HepG2 (cell line): ENCODE results near the gene DNAJC4. TPM values are rescaled to one million over a fixed set of nuclear protein-coding genes. Genes with fewer than 3 reads are reported as not detected.

Experiments
- THAP8 ChIP-seq: sonication (generic); formaldehyde crosslinking; IDR thresholded peaks from 2 replicates; pipeline ENCODE4 v1.5.1; 2020; ENCODE audit warnings: missing genetic modification reagents, mild to moderate bottlenecking, borderline replicate concordance
- polyA plus RNA-seq, 8 experiments: library from polyadenylated mRNA; depleted of rRNA in 3 of 8; stranded (reverse) in 7 of 8; unstranded in 1 of 8; fragments of >200 nt; fragmentation: Illumina TruSeq in 4 of 8; extraction: Trizol in 4 of 8; gene quantifications; 2 replicates each; pipeline versions ENCODE4 v1.2.1 to v1.2.3, GENCODE V29; 2011 to 2016; ENCODE audit warnings: low read depth in 4 of 8, missing spikeins in 1 of 8, mixed read lengths in 1 of 8; ENCODE audit not compliant: insufficient read depth in 1 of 8
- total RNA-seq, 5 experiments: library from RNA; depleted of rRNA; stranded (reverse); fragments of >200 nt; fragmentation: Illumina TruSeq; extraction: Trizol; gene quantifications; 2 replicates each; pipeline ENCODE4 v1.2.3, GENCODE V29; 2016; ENCODE audit warnings: low read depth in 1 of 5
- TF ChIP-seq, protein P1 (sequence below): sonication (generic); formaldehyde crosslinking; IDR thresholded peaks from 2 replicates; pipeline ENCODE4 v1.4.0; 2020; ENCODE audit warnings: mild to moderate bottlenecking, missing genetic modification reagents
- TF ChIP-seq, protein P2 (sequence below): sonication (generic); formaldehyde crosslinking; IDR thresholded peaks from 2 replicates; pipeline ENCODE4 v1.4.0; 2020; ENCODE audit warnings: missing genetic modification reagents, mild to moderate bottlenecking, borderline replicate concordance

DNAJC4 gene
- total and polyA plus RNA-seq, 2 of the 13 experiments (the other 11 are each of a cell fraction or from before 2014, with no cell fraction given): 10.3 to 60.8 TPM

DNA sequence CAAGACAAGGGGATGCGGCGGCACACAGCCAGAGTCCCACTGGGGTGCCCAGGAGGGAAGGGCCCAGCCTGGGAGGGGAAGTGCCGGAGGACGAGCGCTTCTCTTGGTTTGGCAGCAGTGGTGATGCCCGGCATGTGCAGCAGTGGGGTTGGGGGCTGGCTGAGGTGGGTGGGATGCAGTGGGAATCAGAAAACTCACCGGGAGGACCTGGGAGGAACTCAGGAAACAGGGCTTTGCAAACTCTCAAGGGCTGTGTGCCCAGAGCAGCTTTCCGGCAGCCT is 20.8 kb upstream of the DNAJC4 start (continued):
- TF ChIP-seq, protein P1, sequence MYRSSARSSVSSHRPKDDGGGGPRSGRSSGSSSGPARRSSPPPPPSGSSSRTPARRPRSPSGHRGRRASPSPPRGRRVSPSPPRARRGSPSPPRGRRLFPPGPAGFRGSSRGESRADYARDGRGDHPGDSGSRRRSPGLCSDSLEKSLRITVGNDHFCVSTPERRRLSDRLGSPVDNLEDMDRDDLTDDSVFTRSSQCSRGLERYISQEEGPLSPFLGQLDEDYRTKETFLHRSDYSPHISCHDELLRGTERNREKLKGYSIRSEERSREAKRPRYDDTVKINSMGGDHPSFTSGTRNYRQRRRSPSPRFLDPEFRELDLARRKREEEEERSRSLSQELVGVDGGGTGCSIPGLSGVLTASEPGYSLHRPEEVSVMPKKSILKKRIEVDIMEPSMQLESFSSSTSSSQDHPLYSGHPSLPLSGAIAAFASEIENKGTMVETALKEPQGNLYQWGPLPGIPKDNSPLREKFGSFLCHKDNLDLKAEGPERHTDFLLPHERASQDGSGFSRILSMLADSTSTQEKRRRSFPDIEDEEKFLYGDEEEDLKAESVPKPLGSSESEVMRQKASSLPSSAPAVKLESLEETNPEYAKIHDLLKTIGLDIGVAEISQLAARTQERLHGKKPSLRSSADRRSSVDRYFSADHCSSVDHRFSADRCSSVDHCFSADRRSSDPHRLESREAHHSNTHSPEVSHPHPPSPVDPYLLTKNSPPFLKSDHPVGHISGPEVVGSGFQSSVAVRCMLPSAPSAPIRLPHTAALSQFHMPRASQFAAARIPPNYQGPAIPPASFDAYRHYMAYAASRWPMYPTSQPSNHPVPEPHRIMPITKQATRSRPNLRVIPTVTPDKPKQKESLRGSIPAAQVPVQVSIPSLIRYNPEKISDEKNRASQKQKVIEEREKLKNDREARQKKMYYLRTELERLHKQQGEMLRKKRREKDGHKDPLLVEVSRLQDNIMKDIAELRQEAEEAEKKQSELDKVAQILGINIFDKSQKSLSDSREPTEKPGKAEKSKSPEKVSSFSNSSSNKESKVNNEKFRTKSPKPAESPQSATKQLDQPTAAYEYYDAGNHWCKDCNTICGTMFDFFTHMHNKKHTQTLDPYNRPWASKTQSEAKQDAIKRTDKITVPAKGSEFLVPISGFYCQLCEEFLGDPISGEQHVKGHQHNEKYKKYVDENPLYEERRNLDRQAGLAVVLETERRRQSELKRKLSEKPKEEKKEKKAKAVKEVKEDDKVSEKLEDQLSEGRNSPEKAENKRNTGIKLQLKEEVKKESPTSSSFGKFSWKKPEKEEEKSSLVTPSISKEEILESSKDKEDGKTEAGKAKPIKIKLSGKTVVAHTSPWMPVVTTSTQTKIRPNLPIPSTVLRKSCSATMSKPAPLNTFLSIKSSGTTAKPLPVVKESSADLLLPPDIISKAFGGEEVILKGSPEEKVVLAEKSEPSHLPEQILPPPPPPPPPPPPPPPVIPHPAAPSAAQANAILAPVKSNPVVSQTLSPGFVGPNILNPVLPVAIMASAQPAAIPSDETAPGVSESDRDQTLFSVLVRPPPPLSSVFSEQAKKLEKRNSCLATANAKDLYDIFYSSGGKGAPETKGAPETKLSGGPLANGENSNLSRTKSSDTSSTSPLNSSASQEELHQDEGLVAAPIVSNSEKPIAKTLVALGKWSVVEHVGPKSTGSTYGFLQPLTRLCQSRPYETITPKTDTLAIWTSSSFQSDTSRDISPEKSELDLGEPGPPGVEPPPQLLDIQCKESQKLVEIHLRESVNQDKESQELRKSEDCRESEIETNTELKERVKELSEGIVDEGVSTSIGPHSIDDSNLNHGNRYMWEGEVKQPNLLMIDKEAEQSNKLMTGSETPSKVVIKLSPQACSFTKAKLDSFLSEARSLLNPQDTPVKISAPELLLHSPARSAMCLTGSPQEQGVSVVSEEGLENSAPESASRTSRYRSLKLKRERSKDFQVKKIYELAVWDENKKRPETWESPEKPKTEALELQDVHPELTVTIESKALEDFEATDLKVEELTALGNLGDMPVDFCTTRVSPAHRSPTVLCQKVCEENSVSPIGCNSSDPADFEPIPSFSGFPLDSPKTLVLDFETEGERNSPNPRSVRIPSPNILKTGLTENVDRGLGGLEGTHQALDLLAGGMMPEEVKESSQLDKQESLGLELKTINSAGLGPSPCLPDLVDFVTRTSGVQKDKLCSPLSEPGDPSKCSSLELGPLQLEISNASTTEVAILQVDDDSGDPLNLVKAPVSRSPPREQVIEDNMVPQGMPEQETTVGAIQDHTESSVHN (CRISPR knock-in tag): no peak
- TF ChIP-seq, protein P2, sequence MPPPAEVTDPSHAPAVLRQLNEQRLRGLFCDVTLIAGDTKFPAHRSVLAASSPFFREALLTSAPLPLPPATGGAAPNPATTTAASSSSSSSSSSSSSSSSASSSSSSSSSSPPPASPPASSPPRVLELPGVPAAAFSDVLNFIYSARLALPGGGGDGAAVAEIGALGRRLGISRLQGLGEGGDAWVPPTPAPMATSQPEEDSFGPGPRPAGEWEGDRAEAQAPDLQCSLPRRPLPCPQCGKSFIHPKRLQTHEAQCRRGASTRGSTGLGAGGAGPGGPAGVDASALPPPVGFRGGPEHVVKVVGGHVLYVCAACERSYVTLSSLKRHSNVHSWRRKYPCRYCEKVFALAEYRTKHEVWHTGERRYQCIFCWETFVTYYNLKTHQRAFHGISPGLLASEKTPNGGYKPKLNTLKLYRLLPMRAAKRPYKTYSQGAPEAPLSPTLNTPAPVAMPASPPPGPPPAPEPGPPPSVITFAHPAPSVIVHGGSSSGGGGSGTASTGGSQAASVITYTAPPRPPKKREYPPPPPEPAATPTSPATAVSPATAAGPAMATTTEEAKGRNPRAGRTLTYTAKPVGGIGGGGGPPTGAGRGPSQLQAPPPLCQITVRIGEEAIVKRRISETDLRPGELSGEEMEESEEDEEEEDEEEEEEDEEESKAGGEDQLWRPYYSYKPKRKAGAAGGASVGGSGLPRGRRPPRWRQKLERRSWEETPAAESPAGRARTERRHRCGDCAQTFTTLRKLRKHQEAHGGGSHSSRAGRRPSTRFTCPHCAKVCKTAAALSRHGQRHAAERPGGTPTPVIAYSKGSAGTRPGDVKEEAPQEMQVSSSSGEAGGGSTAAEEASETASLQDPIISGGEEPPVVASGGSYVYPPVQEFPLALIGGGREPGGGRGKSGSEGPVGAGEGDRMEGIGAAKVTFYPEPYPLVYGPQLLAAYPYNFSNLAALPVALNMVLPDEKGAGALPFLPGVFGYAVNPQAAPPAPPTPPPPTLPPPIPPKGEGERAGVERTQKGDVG: no peak
- TF ChIP-seq THAP8 (CRISPR knock-in tag): no peak
